Fibroblast of lung (primary cell): Measurements from ENCODE around the gene KLHL18. TPM values are rescaled to one million over a fixed set of nuclear protein-coding genes. Genes with fewer than 3 reads are reported as not detected.

Experiments used
- DNase-seq, 2 donors: peaks; one replicate each; pipeline versions ENCODE4 v3.0.0 to v3.0.0-alpha.2; 2010; ENCODE audit warnings: low read depth in 2 of 2
- H2AFZ ChIP-seq: 2 replicates; pipeline ENCODE4 v1.5.1; 2012; ENCODE audit warnings: low read length, control low read depth, inconsistent platforms
- H3K27ac ChIP-seq: 2 replicates; pipeline ENCODE4 v1.5.1; 2011; ENCODE audit warnings: low read length, control low read depth; ENCODE audit not compliant: insufficient read depth
- H3K27me3 ChIP-seq: 2 replicates; pipeline ENCODE4 v1.5.1; 2011; ENCODE audit warnings: mild to moderate bottlenecking, low read length; ENCODE audit not compliant: control insufficient read depth, insufficient read depth
- H3K36me3 ChIP-seq: 2 replicates; pipeline ENCODE4 v1.5.1; 2011; ENCODE audit warnings: low read length; ENCODE audit not compliant: control insufficient read depth, insufficient read depth
- H3K4me1 ChIP-seq: 2 replicates; pipeline ENCODE4 v1.5.1; 2011; ENCODE audit warnings: low read length; ENCODE audit not compliant: control insufficient read depth, insufficient read depth; ENCODE audit errors: extremely low read depth
- H3K4me2 ChIP-seq: 2 replicates; pipeline ENCODE4 v1.5.1; 2011; ENCODE audit warnings: low read length, control low read depth; ENCODE audit not compliant: insufficient read depth; ENCODE audit errors: extremely low read depth
- H3K4me3 ChIP-seq, 4 experiments: fragments of 200-600 bp in 1 of 4; sonication (generic) in 1 of 4; replicated peaks in 1 of 4; 2 replicates each; pipeline ENCODE4 v1.5.1; 2011 to 2016; ENCODE audit warnings: low read length in 4 of 4, low read depth in 3 of 4, mild to moderate bottlenecking in 3 of 4, control low read depth in 2 of 4, inconsistent platforms in 1 of 4, mixed read lengths in 1 of 4; ENCODE audit not compliant: insufficient read depth in 1 of 4; ENCODE audit errors: control extremely low read depth in 1 of 4
- H3K79me2 ChIP-seq: 2 replicates; pipeline ENCODE4 v1.5.1; 2012; ENCODE audit warnings: mild to moderate bottlenecking, low read length, inconsistent platforms; ENCODE audit not compliant: control insufficient read depth, insufficient read depth
- H3K9ac ChIP-seq: 2 replicates; pipeline ENCODE4 v1.5.1; 2011; ENCODE audit warnings: mild to moderate bottlenecking, low read length, control low read depth; ENCODE audit not compliant: insufficient read depth
- H3K9me3 ChIP-seq: 2 replicates; pipeline ENCODE4 v1.5.1; 2012; ENCODE audit warnings: low read depth, low read length; ENCODE audit not compliant: control insufficient read depth, insufficient read depth
- H4K20me1 ChIP-seq: 2 replicates; pipeline ENCODE4 v1.5.1; 2011; ENCODE audit warnings: low read length; ENCODE audit not compliant: control insufficient read depth, insufficient read depth; ENCODE audit errors: extremely low read depth
- CTCF ChIP-seq, 2 donors: IDR thresholded peaks in 1 of 2; conservative IDR thresholded peaks in 1 of 2; 1 replicate in 1 of 2; 2 replicates in 1 of 2; pipeline ENCODE4 v1.5.1; 2011 to 2012; ENCODE audit warnings: low read length in 2 of 2, control low read depth in 1 of 2, inconsistent platforms in 1 of 2, low read depth in 1 of 2, mild to moderate bottlenecking in 1 of 2
- EZH2 ChIP-seq: IDR thresholded peaks from 2 replicates; pipeline ENCODE4 v1.5.1; 2012; ENCODE audit warnings: low read length, control low read depth, mild to moderate bottlenecking; ENCODE audit errors: missing control alignments
- polyA plus RNA-seq, 2 donors: library from polyadenylated mRNA; depleted of rRNA in 1 of 2; stranded (reverse) in 1 of 2; unstranded in 1 of 2; fragments of >200 nt; gene quantifications; 2 replicates each; pipeline ENCODE4 v1.2.1, GENCODE V29; 2011 to 2012; ENCODE audit warnings: missing spikeins in 1 of 2
- total RNA-seq: library from RNA; depleted of rRNA; stranded (reverse); fragments of >200 nt; gene quantifications from 2 replicates; pipeline ENCODE4 v1.2.1, GENCODE V29; 2014

KLHL18 gene
- total and polyA plus RNA-seq, 2 donors (not counting 1 experiment from before 2014, with no cell fraction given) = 20.1 to 27.8 TPM

DNA sequence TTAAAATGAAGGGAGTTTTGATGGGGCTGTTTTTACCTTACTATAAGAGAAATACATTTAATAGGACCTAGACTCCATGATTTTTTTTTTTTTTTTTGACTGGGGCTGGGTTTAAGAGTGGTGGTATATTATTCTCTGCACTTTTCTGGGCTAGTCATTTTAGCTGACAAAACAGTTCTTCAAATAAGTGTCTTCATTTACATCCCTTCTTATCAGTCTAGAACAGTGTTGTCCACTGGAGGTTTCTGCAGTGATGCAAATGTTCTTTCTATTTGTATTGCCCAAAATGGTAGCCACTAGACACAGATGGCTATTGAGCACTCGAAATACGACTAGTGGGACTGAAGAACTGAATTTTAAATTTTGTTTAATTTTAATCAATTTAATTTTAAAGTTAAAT, 37.2 kb downstream of the KLHL18 start:
- Histone ChIP-seq H3K36me3 (no peaks in the 10 kb centered on the region), H3K4me2 (no peak overlapping the region), H4K20me1 (no peaks in the 10 kb centered on the region), H3K4me3 (no peak overlapping the region), H3K9ac (no peak overlapping the region), H3K9me3 (no peaks in the 10 kb centered on the region), H3K27me3 (no peaks in the 10 kb centered on the region), H3K27ac (no peak overlapping the region), H3K4me1 (peaks cover 12% of the 10 kb centered on the region), H2AFZ (no peak overlapping the region), H3K79me2 (no peaks in the 10 kb centered on the region)
- no peak for TF ChIP-seq CTCF (conservative IDR thresholded peaks at IDR 0.05 in 1 of 2, IDR thresholded peaks at IDR 0.05 in 1 of 2; ENCODE audit: low read depth in 1 of 2, low read length in 2 of 2)
- no peak for TF ChIP-seq EZH2
- DNase-seq = no peak

GRCh38 chr3:47323431-47324277, 40.9 kb downstream of the KLHL18 start:
- peaks cover 6% of the 10 kb centered on the region for H3K36me3 ChIP-seq
- TF ChIP-seq EZH2 = no peak
- peak; percentile 11 to 63 for DNase-seq
- H3K27me3 ChIP-seq = no peaks in the 10 kb centered on the region
- no peaks in the 10 kb centered on the region for H3K9me3 ChIP-seq
- H3K79me2 ChIP-seq = no peaks in the 10 kb centered on the region
- no peak overlapping the region for H3K4me3 ChIP-seq
- no peak overlapping the region for H3K4me2 ChIP-seq
- H2AFZ ChIP-seq = no peak overlapping the region
- H3K27ac ChIP-seq = no peak overlapping the region
- peaks cover 9% of the 10 kb centered on the region for H3K4me1 ChIP-seq
- no peaks in the 10 kb centered on the region for H4K20me1 ChIP-seq
- no peak overlapping the region for H3K9ac ChIP-seq

GRCh38 chr3:47324278-47324865, 41.6 kb downstream of the KLHL18 start:
- Histone ChIP-seq H3K4me3 (no peak overlapping the region), H3K9me3 (no peaks in the 10 kb centered on the region), H3K36me3 (peaks cover 8% of the 10 kb centered on the region), H4K20me1 (no peaks in the 10 kb centered on the region), H3K79me2 (no peaks in the 10 kb centered on the region), H3K4me2 (no peak overlapping the region), H3K9ac (no peak overlapping the region), H3K4me1 (peaks cover 8% of the 10 kb centered on the region), H3K27ac (no peak overlapping the region), H2AFZ (no peak overlapping the region), H3K27me3 (no peaks in the 10 kb centered on the region)
- peak; percentile 72 to 90 for DNase-seq
- TF ChIP-seq EZH2 (no peak), CTCF (conservative IDR thresholded peaks at IDR 0.05 in 1 of 2, IDR thresholded peaks at IDR 0.05 in 1 of 2; ENCODE audit: low read depth in 1 of 2, low read length in 2 of 2) (peak; percentile 74 to 79)
